HepG2 (cell line): Measurements from ENCODE around the gene SERTAD3. TPM values are rescaled to one million over a fixed set of nuclear protein-coding genes. Genes with fewer than 3 reads are reported as not detected.

ENCODE experiments used
- DZIP1 ChIP-seq: sonication (generic); formaldehyde crosslinking; IDR thresholded peaks from 2 replicates; pipeline ENCODE4 v1.5.0; 2020; ENCODE audit warnings: mild to moderate bottlenecking, missing genetic modification reagents
- E2F1 ChIP-seq: sonication (generic); formaldehyde crosslinking; IDR thresholded peaks from 2 replicates; pipeline ENCODE4 v1.5.0; 2020; ENCODE audit warnings: missing genetic modification reagents
- FOXP1 ChIP-seq, 2 experiments: fragments of 450-650 bp in 1 of 2; IDR thresholded peaks; 2 replicates each; pipeline ENCODE4 v1.6.1; 2017 to 2018; ENCODE audit warnings: antibody characterized with exemption in 1 of 2
- GABPA ChIP-seq, 2 experiments: IDR thresholded peaks; 2 replicates each; pipeline ENCODE4 v1.6.1; 2011 to 2016; ENCODE audit warnings: low read depth in 2 of 2, low read length in 1 of 2, missing biosample characterization in 1 of 2, missing genetic modification characterization in 1 of 2
- GABPB1 ChIP-seq: IDR thresholded peaks from 2 replicates; pipeline ENCODE4 v1.6.1; 2016; ENCODE audit warnings: mild to moderate bottlenecking, missing genetic modification reagents, moderate library complexity, missing compliant biosample characterization
- GPBP1L1 ChIP-seq: sonication (generic); formaldehyde crosslinking; IDR thresholded peaks from 2 replicates; pipeline ENCODE4 v1.5.0; 2020; ENCODE audit warnings: mild to moderate bottlenecking, missing genetic modification reagents
- SIN3A ChIP-seq: IDR thresholded peaks from 2 replicates; pipeline ENCODE4 v1.6.1; 2011; ENCODE audit warnings: low read depth, mild to moderate bottlenecking, control low read depth, low read length, borderline replicate concordance
- SIX1 ChIP-seq: sonication (generic); formaldehyde crosslinking; IDR thresholded peaks from 2 replicates; pipeline ENCODE4 v1.4.0; 2020; ENCODE audit warnings: missing genetic modification reagents, borderline replicate concordance
- ZNF569 ChIP-seq: sonication (generic); formaldehyde crosslinking; IDR thresholded peaks from 2 replicates; pipeline ENCODE4 v1.5.0; 2020; ENCODE audit warnings: mild to moderate bottlenecking, missing genetic modification reagents, moderate library complexity, borderline replicate concordance
- ZNF776 ChIP-seq: sonication (generic); formaldehyde crosslinking; IDR thresholded peaks from 2 replicates; pipeline ENCODE4 v1.4.0; 2020; ENCODE audit warnings: mild to moderate bottlenecking, missing genetic modification reagents
- ZNF792 ChIP-seq: IDR thresholded peaks from 2 replicates; pipeline ENCODE4 v1.6.1; 2016
- polyA plus RNA-seq, 8 experiments: library from polyadenylated mRNA; depleted of rRNA in 3 of 8; stranded (reverse) in 7 of 8; unstranded in 1 of 8; fragments of >200 nt; fragmentation: Illumina TruSeq in 4 of 8; extraction: Trizol in 4 of 8; gene quantifications; 2 replicates each; pipeline versions ENCODE4 v1.2.1 to v1.2.3, GENCODE V29; 2011 to 2016; ENCODE audit warnings: low read depth in 4 of 8, missing spikeins in 1 of 8, mixed read lengths in 1 of 8; ENCODE audit not compliant: insufficient read depth in 1 of 8
- total RNA-seq, 5 experiments: library from RNA; depleted of rRNA; stranded (reverse); fragments of >200 nt; fragmentation: Illumina TruSeq; extraction: Trizol; gene quantifications; 2 replicates each; pipeline ENCODE4 v1.2.3, GENCODE V29; 2016; ENCODE audit warnings: low read depth in 1 of 5
- TF ChIP-seq, protein P1 (sequence below): sonication (generic); formaldehyde crosslinking; conservative IDR thresholded peaks from 2 replicates; pipeline ENCODE4 v1.4.0; 2020; ENCODE audit warnings: mild to moderate bottlenecking, missing genetic modification reagents, moderate library complexity
- TF ChIP-seq, protein P2 (sequence below): sonication (generic); formaldehyde crosslinking; IDR thresholded peaks from 2 replicates; pipeline ENCODE4 v1.5.1; 2020; ENCODE audit warnings: missing genetic modification reagents, mild to moderate bottlenecking, borderline replicate concordance

Gene SERTAD3
- total and polyA plus RNA-seq, 2 of the 13 experiments (the other 11 are each of a cell fraction or from before 2014, with no cell fraction given) = 9.6 to 16.9 TPM

DNA sequence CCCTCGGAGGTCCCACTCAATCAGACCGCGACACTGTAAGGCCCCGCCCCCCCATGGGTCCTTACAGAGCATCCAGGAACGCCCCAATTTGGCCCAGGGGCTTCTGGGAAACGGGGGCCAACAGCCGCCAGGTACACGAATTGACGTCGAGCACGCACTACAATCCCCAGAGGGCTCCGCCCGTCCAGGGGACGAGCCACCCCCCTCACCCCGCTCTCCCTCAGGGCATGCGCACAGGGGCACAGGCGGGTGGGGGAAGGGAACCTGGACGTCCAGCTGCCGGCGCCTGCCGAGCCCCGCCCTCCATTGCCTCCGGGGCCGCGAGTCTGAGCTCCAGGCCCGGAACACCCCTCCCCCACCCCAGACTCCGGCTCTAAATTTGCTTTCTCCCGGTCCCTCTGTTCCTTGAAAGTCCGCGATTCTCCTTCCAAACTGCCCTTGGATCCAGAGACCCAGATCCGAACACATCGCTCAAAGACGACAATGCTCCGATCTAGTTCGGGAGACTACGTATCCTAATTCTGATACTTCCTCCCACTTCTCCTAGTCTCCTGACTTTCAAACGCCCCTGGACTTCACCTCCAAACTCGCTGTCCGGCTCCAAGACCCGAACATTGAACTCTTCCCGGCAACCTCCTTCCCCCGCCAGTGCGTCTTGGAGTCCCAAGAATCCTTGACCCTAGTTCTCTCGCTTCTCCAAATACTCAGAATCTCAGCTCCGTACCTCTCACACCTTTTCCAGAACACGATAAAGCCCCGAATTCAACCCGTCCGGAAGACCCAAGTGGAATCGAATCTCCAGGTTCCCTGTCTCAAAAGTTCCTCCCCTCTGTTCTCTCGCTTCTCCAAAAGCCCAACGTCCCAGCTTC, 770 bp downstream of the SERTAD3 start (continued):
- TF ChIP-seq, protein P1, sequence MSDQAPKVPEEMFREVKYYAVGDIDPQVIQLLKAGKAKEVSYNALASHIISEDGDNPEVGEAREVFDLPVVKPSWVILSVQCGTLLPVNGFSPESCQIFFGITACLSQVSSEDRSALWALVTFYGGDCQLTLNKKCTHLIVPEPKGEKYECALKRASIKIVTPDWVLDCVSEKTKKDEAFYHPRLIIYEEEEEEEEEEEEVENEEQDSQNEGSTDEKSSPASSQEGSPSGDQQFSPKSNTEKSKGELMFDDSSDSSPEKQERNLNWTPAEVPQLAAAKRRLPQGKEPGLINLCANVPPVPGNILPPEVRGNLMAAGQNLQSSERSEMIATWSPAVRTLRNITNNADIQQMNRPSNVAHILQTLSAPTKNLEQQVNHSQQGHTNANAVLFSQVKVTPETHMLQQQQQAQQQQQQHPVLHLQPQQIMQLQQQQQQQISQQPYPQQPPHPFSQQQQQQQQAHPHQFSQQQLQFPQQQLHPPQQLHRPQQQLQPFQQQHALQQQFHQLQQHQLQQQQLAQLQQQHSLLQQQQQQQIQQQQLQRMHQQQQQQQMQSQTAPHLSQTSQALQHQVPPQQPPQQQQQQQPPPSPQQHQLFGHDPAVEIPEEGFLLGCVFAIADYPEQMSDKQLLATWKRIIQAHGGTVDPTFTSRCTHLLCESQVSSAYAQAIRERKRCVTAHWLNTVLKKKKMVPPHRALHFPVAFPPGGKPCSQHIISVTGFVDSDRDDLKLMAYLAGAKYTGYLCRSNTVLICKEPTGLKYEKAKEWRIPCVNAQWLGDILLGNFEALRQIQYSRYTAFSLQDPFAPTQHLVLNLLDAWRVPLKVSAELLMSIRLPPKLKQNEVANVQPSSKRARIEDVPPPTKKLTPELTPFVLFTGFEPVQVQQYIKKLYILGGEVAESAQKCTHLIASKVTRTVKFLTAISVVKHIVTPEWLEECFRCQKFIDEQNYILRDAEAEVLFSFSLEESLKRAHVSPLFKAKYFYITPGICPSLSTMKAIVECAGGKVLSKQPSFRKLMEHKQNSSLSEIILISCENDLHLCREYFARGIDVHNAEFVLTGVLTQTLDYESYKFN (CRISPR knock-in tag) = peak; percentile 50
- TF ChIP-seq SIX1 (CRISPR knock-in tag) (no peak), SIN3A (peak; percentile 70; the same call in 1 of the 2 replicates), ZNF776 (CRISPR knock-in tag) (no peak), E2F1 (peak; percentile 60; the same call in 1 of the 2 replicates), FOXP1 (IDR thresholded peaks at IDR 0.05) (no peak), FOXP1 (CRISPR knock-in tag; IDR thresholded peaks at IDR 0.05) (peak; percentile 16; the same call in 1 of the 2 replicates), DZIP1 (CRISPR knock-in tag) (no peak), ZNF792 (CRISPR knock-in tag) (0 out of 2 replicates have a peak, but pooled peaks have one; percentile 37), GABPB1 (CRISPR knock-in tag) (peak; percentile 84), GPBP1L1 (no peak), ZNF569 (CRISPR knock-in tag) (no peak), GABPA (IDR thresholded peaks at IDR 0.05; ENCODE audit: low read depth, low read length) (no peak), GABPA (CRISPR knock-in tag; IDR thresholded peaks at IDR 0.05; ENCODE audit: low read depth) (peak; percentile 78)
- TF ChIP-seq, protein P2, sequence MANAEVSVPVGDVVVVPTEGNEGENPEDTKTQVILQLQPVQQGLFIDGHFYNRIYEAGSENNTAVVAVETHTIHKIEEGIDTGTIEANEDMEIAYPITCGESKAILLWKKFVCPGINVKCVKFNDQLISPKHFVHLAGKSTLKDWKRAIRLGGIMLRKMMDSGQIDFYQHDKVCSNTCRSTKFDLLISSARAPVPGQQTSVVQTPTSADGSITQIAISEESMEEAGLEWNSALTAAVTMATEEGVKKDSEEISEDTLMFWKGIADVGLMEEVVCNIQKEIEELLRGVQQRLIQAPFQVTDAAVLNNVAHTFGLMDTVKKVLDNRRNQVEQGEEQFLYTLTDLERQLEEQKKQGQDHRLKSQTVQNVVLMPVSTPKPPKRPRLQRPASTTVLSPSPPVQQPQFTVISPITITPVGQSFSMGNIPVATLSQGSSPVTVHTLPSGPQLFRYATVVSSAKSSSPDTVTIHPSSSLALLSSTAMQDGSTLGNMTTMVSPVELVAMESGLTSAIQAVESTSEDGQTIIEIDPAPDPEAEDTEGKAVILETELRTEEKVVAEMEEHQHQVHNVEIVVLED (CRISPR knock-in tag) = peak; percentile 84
